Measurements from ENCODE around the gene SLC15A2.
"Not testable (repeated sequence)": the region's sequence is repeated elsewhere in the genome, so short reads cannot be mapped to it uniquely, and the experiment has no call there.

The SLC15A2 gene

GRCh38 chr3:121894301-121894990 lies at the start of gene SLC15A2:
Gene SLC15A2 (plus strand): TSS chr3:121894401. CDS start chr3:121894477, 76 bp downstream.
- Histone ChIP-seq H3K4me1 (peaks cover 0 to 14% (median 6%) of the 10 kb centered on the region in 4 donors), H3K36me3 (no peaks in the 10 kb centered on the region), H3K9me3 (no peaks in the 10 kb centered on the region), H3K27me3 (no peaks in the 10 kb centered on the region), H3K27ac (no peak within 1 kb of the TSS), H3K4me3 (no peak within 1 kb of the TSS)
- peak in 1 of 2 donors; percentile 20 for DNase-seq
- no peak for TF ChIP-seq CTCF (IDR thresholded peaks at IDR 0.05)
- intact Hi-C loops (cut with DNase I; ENCODE audit: low total_unique reads), result no loop called here

GRCh38 chr3:121844892-121845291 lies 49.3 kb upstream of the SLC15A2 start:
- no peaks in the 10 kb centered on the region for H3K27me3 ChIP-seq
- TF ChIP-seq CTCF (IDR thresholded peaks at IDR 0.05), result no peak
- H3K27ac ChIP-seq, result no peak overlapping the region
- no peak overlapping the region for H3K4me3 ChIP-seq
- DNase-seq, result no peak
- no peaks in the 10 kb centered on the region for H3K4me1 ChIP-seq
- H3K9me3 ChIP-seq, result no peaks in the 10 kb centered on the region
- intact Hi-C loops (cut with DNase I; ENCODE audit: low total_unique reads), result no loop called here
- H3K36me3 ChIP-seq, result no peaks in the 10 kb centered on the region

- intact Hi-C loops (cut with DNase I; ENCODE audit: low total_unique reads), result no loop called here
Observed at GRCh38 chr3:121852256-121852655, 41.9 kb upstream of the SLC15A2 start.

GRCh38 chr3:121855555-121855954 lies 38.6 kb upstream of the SLC15A2 start:
- Histone ChIP-seq H3K4me1 (no peaks in the 10 kb centered on the region), H3K27ac (no peak overlapping the region), H3K27me3 (no peaks in the 10 kb centered on the region), H3K36me3 (peaks cover 0 to 11% (median 5%) of the 10 kb centered on the region in 3 donors), H3K4me3 (no peak overlapping the region), H3K9me3 (no peaks in the 10 kb centered on the region)
- no peak for DNase-seq
- intact Hi-C loops (cut with DNase I; ENCODE audit: low total_unique reads), result no loop called here
- TF ChIP-seq CTCF (IDR thresholded peaks at IDR 0.05), result no peak

More at GRCh38 chr3:121852256-121852655, 41.9 kb upstream of the SLC15A2 start:
- Histone ChIP-seq H3K36me3 (peaks cover 0 to 3% (median 0%) of the 10 kb centered on the region in 3 donors), H3K27ac (no peak overlapping the region), H3K9me3 (no peaks in the 10 kb centered on the region), H3K27me3 (no peaks in the 10 kb centered on the region), H3K4me3 (no peak overlapping the region), H3K4me1 (no peaks in the 10 kb centered on the region)
- DNase-seq, result no peak
- TF ChIP-seq CTCF (IDR thresholded peaks at IDR 0.05), result no peak

- peaks cover 0 to 11% (median 6%) of the 10 kb centered on the region in 3 donors for H3K36me3 ChIP-seq
- H3K4me1 ChIP-seq; H3K4me3 ChIP-seq; H3K27me3 ChIP-seq; H3K9me3 ChIP-seq; DNase-seq; H3K27ac ChIP-seq; intact Hi-C loops (cut with DNase I; ENCODE audit: low total_unique reads): not testable (repeated sequence)
Observed at GRCh38 chr3:121857778-121858177, 36.4 kb upstream of the SLC15A2 start.

- H3K27ac ChIP-seq; H3K27me3 ChIP-seq; H3K9me3 ChIP-seq; H3K4me3 ChIP-seq; intact Hi-C loops (cut with DNase I; ENCODE audit: low total_unique reads); H3K36me3 ChIP-seq; H3K4me1 ChIP-seq; DNase-seq: not testable (repeated sequence)
Observed at GRCh38 chr3:121863247-121863646, 31.0 kb upstream of the SLC15A2 start.

All from tibial artery (tissue), 4 donors.